ENCODE results near the gene CDC20. TPM values are rescaled to one million over a fixed set of nuclear protein-coding genes. Genes with fewer than 3 reads are reported as not detected.
A peak's percentile ranks its signal among the peaks of the same experiment; 100 is the strongest.

Gene CDC20
- total RNA-seq, 6 donors from 2014 or later = 2.1 to 8.4 (median 2.9) TPM; not detected in 1

DNA sequence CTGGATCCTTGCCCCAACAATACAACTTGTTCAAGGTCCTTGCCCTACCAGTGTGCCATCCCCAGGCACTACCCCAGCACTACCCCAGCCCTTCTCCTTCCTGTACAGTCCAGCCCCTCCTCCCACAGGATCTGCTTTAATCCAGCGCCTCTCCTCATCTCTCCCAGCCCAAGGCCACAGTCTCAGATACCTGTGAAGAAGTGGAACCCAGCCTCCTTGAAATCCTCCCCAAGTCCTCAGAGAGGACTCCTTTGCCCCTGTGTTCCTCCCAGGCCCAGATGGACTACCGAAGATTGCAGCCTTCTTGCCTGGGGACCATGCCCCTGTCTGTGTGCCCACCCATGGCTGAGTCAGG, 6.5 kb upstream of the CDC20 start:
- TF ChIP-seq EP300 (IDR thresholded peaks at IDR 0.05) = no peak
- no peak for TF ChIP-seq POLR2AphosphoS5 (IDR thresholded peaks at IDR 0.05)
- TF ChIP-seq, protein P1, sequence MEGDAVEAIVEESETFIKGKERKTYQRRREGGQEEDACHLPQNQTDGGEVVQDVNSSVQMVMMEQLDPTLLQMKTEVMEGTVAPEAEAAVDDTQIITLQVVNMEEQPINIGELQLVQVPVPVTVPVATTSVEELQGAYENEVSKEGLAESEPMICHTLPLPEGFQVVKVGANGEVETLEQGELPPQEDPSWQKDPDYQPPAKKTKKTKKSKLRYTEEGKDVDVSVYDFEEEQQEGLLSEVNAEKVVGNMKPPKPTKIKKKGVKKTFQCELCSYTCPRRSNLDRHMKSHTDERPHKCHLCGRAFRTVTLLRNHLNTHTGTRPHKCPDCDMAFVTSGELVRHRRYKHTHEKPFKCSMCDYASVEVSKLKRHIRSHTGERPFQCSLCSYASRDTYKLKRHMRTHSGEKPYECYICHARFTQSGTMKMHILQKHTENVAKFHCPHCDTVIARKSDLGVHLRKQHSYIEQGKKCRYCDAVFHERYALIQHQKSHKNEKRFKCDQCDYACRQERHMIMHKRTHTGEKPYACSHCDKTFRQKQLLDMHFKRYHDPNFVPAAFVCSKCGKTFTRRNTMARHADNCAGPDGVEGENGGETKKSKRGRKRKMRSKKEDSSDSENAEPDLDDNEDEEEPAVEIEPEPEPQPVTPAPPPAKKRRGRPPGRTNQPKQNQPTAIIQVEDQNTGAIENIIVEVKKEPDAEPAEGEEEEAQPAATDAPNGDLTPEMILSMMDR (IDR thresholded peaks at IDR 0.05) = no peak
- no peak for TF ChIP-seq POLR2A (IDR thresholded peaks at IDR 0.05)
- ATAC-seq (ENCODE audit: low FRiP score in 2 of 2) (no peak), DNase-seq (no peak)
- 100% methylated on average over 2 of the region's 2 CpGs for WGBS, 2 donors
- no peak overlapping the region for H3K4me3 ChIP-seq
- H3K27me3 ChIP-seq = no peaks in the 10 kb centered on the region
- H3K4me1 ChIP-seq = peaks cover 3 to 20% (median 7%) of the 10 kb centered on the region in 4 donors
- H3K27ac ChIP-seq = no peak overlapping the region
- no peaks in the 10 kb centered on the region for H3K9me3 ChIP-seq
- H3K36me3 ChIP-seq = no peaks in the 10 kb centered on the region

DNA sequence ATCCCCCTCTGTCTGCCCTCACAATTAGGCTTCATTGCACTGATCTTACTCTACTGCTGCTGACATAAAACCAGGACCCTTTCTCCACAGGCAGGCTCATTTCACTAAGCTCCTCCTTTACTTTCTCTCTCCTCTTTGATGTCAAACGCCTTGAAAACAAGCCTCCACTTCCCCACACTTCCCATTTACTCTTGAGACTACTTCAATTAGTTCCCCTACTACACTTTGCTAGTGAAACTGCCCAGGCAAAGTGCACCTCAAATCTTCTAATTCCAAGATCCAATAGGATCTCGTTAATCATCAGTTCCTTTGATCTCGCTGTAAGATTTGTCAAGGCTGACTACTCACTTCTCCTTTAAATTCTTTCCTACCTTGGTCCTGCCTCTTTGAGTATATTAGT, 5.9 kb upstream of the CDC20 start:
- no peak for ATAC-seq (ENCODE audit: low FRiP score in 2 of 2)
- TF ChIP-seq EP300 (IDR thresholded peaks at IDR 0.05) (no peak), POLR2A (IDR thresholded peaks at IDR 0.05) (no peak), POLR2AphosphoS5 (IDR thresholded peaks at IDR 0.05) (no peak)
- TF ChIP-seq, protein P1 (IDR thresholded peaks at IDR 0.05) = no peak
- whole genome bisulfite sequencing, 2 donors = 40 to 57% methylated on average over 3 of the region's 3 CpGs
- no peak for DNase-seq
- no peak overlapping the region for H3K4me3 ChIP-seq
- H3K36me3 ChIP-seq = no peaks in the 10 kb centered on the region
- no peaks in the 10 kb centered on the region for H3K9me3 ChIP-seq
- no peaks in the 10 kb centered on the region for H3K27me3 ChIP-seq
- H3K27ac ChIP-seq = no peak overlapping the region
- H3K4me1 ChIP-seq = peaks cover 8 to 25% (median 12%) of the 10 kb centered on the region in 4 donors

DNA sequence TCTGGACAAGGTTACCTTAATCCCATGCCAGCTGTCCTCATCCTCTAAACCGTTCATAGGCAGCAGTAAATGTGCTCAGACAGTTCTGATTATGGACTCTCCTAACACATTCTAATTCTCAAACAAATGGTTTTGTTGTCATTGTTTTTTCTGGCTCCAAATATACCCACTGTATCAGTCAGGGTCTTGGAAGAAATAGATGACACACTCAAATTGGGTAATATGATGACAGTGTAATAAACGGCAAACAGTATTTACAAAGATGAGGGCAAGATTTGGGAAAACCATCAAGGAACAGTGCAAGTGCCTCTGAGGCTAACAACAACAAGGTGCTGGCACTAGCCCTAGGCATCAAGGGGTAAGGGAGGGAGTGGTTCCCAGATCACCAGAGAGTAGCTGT, 4.3 kb upstream of the CDC20 start:
- no peaks in the 10 kb centered on the region for H3K27me3 ChIP-seq
- 80 to 88% methylated on average over 2 of the region's 2 CpGs for WGBS, 2 donors
- H3K27ac ChIP-seq = no peak overlapping the region
- H3K36me3 ChIP-seq = no peaks in the 10 kb centered on the region
- ATAC-seq (ENCODE audit: low FRiP score in 2 of 2) (no peak), DNase-seq (no peak)
- peaks cover 14 to 20% (median 18%) of the 10 kb centered on the region in 4 donors for H3K4me1 ChIP-seq
- no peak overlapping the region for H3K4me3 ChIP-seq
- H3K9me3 ChIP-seq = no peaks in the 10 kb centered on the region
- no peak for TF ChIP-seq POLR2AphosphoS5 (IDR thresholded peaks at IDR 0.05)
- no peak for TF ChIP-seq POLR2A (IDR thresholded peaks at IDR 0.05)
- TF ChIP-seq, protein P1 (IDR thresholded peaks at IDR 0.05) = no peak
- TF ChIP-seq EP300 (IDR thresholded peaks at IDR 0.05) = no peak

DNA sequence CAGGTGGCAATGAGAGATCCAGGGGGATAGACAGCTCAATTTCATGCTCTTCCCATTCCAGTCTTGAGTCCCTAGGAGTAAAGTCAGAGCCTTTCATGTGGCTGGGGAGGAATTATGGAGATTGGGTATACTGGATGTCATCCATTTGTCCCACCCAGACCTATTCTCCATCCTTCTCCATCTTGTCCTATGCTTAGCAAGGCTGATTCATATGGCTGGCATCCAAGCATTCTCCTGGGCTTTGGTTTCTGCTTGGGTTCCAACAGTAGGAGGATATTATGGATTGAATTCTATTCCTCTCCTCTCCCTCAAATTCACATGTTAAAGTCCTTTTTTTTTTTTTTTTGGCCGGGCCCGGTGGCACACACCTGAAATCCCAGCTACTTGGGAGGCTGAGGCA, 3.8 kb upstream of the CDC20 start:
- DNase-seq (no peak), ATAC-seq (ENCODE audit: low FRiP score in 2 of 2) (no peak)
- Histone ChIP-seq H3K9me3 (no peaks in the 10 kb centered on the region), H3K27me3 (no peaks in the 10 kb centered on the region), H3K36me3 (peaks cover 0 to under 1% (median 0%) of the 10 kb centered on the region in 4 donors), H3K27ac (no peak overlapping the region), H3K4me3 (no peak overlapping the region), H3K4me1 (peaks cover 13 to 20% (median 14%) of the 10 kb centered on the region in 4 donors)
- 91 to 100% methylated on average over 2 of the region's 2 CpGs for WGBS, 2 donors
- TF ChIP-seq EP300 (IDR thresholded peaks at IDR 0.05) = no peak
- no peak for TF ChIP-seq POLR2A (IDR thresholded peaks at IDR 0.05)
- TF ChIP-seq, protein P1 (IDR thresholded peaks at IDR 0.05) = no peak
- TF ChIP-seq POLR2AphosphoS5 (IDR thresholded peaks at IDR 0.05) = no peak

DNA sequence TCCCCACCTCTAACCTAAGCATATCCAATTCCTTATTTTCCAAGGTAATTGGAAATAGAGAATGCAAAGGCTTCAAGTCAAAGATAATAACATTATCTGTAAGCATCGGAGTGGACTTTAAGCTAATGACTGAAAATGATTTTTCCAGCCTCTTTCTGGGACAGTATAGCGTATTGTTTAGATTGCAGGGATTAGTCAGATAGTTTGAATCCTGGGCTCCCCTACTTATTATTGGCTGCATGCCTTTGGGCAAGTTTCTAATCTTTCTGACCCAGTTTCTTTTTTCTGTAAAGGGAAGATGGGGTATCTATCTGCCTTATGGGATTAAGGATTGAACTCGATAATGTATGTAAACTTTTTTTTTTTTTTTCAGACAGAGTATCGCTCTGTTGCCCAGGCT, 1.5 kb upstream of the CDC20 start:
- DNase-seq = no peak
- Histone ChIP-seq H3K36me3 (peaks cover 0 to 23% (median 17%) of the 10 kb centered on the region in 4 donors), H3K27ac (peak overlapping the region in 2 of 4 donors; percentile 92 to 96), H3K27me3 (no peaks in the 10 kb centered on the region), H3K4me1 (peaks cover 13 to 19% (median 14%) of the 10 kb centered on the region in 4 donors), H3K4me3 (no peak overlapping the region), H3K9me3 (no peaks in the 10 kb centered on the region)
- TF ChIP-seq, protein P1 (IDR thresholded peaks at IDR 0.05) = no peak
- TF ChIP-seq EP300 (IDR thresholded peaks at IDR 0.05) (no peak), POLR2AphosphoS5 (IDR thresholded peaks at IDR 0.05) (no peak), POLR2A (IDR thresholded peaks at IDR 0.05) (no peak)
- WGBS, 2 donors = 88 to 98% methylated on average over 4 of the region's 4 CpGs
- ATAC-seq (ENCODE audit: low FRiP score in 2 of 2) = no peak

Data from upper lobe of left lung (tissue), 6 donors.